Measurements from ENCODE around the gene STAT2.
"Not testable (repeated sequence)": the region's sequence is repeated elsewhere in the genome, so short reads cannot be mapped to it uniquely, and the experiment has no call there.

Gene STAT2

DNA sequence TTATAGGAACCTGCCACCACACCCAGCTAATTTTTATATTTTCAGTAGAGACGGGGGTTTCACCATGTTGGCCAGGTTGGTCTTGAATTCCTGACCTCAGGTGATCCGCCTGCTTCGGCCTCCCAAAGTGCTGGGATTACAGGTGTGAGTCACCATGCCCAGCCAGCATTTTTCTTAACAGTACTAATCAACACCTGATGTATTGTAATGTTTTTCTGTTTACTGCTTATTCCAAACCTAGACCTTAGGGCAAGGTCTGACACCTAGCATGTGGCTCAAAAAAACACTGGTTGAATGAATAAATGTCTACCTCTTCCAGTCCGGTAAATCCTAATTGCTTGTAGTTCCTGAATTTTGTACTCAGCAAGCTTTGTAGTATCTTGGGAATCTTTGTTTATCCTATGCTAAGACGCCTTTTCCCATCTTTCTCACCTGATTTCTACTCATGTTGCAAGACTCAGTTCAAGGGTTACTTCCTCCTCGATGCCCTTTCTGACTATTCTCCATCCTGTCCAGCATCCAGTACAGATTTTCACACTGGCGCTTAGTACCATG, 28.9 kb downstream of the STAT2 start:
- DNase-seq (ENCODE audit: low spot score): no peak

DNA sequence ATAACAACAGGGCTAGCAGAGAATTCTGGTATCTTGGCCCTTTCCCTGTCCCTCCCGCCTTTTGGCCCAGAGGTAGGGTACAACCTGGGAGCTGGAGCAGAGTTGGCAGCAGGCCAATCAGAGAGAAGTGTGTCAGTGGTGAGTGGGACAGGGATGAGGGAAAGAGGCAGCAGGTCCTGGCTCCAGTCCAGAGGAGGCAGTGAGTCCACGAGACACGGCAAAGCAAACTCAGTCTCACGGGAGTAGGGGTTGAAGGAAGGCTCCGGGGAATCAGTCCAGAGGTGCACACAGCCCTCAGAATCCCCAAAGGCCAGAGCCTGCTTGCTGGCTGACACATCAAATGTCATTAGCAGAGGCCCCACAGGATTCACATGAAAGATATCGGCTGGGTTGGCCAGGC, 33.4 kb downstream of the STAT2 start:
- no peak for DNase-seq (ENCODE audit: low spot score)

DNA sequence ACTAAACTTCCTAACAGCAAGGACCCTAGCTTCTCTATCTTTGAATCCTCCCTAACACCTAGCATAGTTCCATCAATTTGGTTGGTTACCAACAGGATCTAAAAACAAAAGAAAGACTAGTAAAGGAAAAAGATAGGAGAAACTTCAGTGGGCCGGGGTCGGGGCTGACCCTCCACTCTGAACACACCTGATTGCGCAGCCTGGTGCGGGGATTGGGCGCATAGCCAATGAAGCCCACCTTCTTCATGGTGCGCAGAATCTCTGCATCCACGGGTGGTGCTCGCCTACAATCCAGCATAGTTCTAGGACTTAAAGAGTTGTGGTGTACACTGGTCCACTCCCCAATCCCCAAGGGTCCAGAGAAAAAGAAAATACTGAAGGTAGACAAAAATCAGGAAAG, 33.8 kb downstream of the STAT2 start:
- no peak for DNase-seq (ENCODE audit: low spot score)

DNA sequence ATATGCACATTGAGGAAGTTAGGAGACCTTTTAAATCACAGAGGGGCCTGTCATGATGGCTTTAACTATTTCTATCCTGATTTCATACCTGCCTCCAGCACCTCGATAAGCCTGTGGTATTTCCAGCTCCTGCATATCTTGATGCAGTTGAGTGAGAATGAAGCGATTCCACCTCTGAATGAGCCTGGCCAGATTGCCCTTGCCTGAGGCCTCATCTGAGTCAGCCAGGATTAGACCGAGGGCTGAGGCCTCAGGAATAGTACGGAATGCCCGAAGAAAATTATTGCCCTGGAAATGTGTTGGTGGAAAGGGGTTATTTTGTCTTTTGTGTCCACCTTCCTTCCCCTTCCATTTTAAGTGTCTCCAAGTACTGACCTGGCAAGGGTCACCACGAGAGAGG, 35.7 kb downstream of the STAT2 start:
- DNase-seq (ENCODE audit: low spot score): no peak

DNA sequence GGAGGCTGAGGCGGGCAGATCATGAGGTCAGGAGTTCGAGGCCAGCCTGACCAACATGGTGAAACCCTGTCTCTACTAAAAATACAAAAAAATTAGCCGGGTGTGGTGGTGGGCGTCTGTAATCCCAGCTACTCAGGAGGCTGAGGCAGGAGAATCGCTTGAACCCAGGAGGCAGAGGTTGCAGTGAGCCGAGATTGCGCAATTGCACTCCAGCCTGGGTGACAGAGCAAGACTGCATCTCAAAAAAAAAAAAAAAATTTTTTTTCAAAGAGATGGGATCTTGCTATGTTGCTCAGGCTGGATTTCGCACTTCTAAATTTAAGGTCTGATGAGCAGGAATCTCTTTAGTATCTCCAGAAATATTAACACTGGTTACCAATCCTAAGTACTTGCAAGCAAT, 38.3 kb downstream of the STAT2 start:
- not testable (repeated sequence) for DNase-seq (ENCODE audit: low spot score)

DNA sequence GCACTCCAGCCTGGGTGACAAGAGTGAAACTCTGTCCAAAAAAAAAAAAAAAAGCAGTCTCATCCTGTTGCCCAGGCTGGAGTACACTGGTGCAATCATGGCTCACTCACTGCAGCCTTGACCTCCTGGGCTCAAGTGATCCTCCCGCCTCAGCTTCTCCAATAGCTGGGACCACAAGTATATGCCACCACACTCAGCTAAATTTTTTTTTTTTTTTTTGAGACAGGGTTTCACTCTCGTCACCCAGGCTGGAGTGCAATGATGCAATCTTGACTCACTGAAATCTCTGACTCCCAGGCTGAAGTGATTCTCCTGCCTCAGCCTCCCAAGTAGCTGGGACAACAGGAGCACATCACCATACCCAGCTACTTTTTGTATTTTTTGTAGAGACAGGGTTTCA, 38.9 kb downstream of the STAT2 start:
- no peak for DNase-seq (ENCODE audit: low spot score)

DNA sequence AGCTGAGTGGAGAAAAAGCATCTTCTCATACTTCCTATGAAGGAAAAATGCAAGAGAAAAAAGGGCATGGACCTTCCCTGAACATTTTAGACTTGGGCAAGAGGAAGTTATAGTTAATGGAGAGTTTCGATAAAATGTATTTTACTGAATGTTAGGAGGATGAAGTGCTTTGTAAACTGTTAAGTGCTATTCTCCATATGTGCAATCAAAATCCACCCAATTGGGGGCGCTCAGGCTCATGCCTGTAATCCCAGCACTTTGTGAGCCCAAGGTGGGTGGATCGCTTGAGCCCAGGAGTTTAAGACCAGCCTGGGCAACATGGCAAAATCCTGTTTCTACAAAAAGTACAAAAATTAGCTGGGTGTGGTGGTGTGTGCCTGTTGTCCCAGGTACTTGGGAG, 42.2 kb downstream of the STAT2 start:
- DNase-seq (ENCODE audit: low spot score): no peak

DNA sequence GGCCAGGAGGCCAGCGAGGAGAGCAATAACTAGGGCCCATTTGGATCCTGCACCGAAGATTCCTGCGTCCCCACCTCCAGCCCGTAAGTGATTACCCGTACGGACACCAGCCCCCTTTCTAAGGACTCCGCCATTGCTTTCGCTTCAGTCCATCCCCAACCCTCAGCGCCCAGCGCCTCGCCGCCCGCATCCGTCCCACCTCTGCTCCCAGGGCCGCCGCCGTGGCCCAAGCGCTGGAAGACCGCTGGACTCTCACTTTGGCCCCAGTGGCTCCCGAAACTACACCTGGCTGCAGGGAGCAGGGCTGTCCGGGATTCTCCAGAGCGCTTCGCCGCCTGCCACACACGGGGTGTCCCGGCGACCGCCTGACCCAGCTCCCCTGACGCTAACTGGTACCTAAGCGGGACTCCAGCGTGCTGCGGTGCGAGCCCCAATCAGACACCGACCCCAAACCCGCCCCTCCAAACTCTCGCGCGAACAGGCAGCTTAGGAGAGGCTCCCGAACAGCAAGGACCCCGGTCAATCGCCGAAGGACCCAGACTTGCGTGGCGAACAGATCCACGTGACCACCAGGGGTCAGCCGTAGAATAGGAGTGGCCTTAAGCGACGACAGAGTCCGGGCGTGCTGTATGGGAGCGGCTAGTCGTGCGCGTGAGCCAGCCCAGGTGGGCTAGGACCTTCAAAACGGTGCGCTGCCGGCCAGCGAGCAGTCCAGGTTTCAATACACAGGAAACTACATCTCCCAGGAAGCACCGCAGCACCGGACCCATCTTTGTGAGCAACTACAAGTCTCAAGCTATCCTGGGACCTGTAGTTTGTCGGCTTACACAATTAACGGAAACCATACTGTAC, 44.1 kb downstream of the STAT2 start, which contains the start of gene CNPY2:
Gene CNPY2 (minus strand): TSS at position 367 of the 852 bp plus-strand sequence. CDS start 771 bp downstream, outside the sequence.
- DNase-seq (ENCODE audit: low spot score): peak; percentile 99

DNA sequence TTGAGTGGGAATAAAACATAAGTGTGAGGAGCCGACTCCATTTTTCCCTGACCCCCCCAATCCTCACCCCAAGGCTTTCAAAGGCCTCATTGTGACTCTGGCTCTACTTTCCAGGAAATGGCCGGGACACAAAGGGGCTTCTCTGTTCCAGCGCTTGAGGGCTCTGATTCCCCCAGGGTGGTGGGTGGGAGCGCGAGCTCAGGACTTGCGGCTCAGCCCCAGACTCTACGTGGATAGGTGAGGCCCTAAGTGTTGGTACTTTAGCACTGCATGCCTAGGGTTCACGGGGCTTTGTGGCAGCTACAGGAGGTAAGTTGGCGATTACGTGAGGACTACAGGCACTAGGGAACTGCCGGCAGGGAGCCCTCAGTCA, 44.7 kb downstream of the STAT2 start:
- DNase-seq (ENCODE audit: low spot score): peak; percentile 72

DNA sequence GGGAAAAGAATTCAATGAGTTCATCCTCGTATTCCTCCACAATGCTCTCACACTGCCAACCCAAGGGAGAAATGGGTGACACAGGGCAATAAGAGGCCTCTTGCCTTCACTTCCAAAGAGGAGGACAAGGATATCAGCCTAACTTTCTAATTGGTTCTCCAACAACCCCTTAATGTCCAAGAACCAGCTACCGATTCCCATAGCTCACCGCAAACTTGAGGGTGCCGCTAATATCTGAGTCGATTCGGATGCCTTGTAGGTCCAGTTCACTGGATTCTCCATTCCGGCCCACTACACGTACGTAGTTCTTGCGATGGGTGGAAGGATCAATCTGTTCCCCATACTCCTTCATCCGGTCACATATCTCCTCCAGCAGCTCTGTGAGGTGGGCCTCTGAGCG, 48.9 kb downstream of the STAT2 start:
- no peak for DNase-seq (ENCODE audit: low spot score)

DNA sequence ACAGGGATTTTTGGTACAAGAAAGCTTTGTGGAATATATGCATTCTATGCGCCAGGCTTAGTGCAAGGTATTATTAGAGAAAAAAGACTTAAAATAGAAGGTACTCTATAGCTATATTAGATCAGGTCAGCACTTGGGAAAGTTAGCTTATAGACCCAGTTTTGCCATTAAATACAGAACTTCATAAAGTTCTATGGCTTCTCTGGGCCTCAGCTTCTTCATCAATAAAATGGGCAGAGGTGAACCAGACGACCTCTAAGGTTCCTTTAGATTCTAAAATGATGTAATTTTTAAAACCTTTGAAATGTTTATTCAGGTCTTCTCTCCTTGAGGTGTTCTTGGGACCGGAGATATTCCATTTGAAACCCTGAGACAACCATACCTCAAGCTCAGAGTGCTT, 51.2 kb downstream of the STAT2 start:
- DNase-seq (ENCODE audit: low spot score): no peak

DNA sequence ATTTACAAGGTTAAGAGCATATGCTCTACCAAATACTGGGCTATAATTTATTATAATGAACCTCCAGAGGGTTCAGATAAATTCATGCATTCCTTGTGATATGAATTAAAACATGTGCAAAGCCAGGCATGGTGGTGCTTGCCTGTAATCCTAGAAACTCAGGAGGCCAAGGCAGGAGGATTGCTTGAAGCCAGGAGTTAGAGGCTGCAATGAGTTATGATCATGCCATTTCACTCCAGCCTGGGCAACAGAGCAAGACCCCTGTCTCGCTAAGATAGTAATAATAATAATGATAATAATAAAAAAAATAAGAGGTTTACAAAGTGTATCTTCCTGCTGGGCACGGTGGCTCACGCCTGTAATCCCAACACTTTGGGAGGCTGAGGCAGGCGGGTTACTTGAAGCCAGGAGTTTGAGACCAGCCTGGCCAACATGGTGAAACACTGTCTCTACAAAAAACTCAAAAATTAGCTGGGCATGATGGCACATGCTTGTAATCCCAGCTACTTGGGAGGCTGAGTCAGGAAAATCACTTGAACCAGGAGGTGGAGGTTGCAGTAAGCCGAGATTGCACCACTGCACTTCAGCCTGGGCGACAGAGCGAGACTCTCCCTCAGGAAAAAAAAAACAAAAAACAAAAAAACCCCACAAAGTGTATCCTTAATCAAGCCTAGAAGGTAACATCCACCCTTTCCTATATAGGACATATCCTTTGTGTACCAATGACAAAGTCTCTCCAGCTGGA, 52.5 kb downstream of the STAT2 start:
- DNase-seq (ENCODE audit: low spot score): no peak

DNA sequence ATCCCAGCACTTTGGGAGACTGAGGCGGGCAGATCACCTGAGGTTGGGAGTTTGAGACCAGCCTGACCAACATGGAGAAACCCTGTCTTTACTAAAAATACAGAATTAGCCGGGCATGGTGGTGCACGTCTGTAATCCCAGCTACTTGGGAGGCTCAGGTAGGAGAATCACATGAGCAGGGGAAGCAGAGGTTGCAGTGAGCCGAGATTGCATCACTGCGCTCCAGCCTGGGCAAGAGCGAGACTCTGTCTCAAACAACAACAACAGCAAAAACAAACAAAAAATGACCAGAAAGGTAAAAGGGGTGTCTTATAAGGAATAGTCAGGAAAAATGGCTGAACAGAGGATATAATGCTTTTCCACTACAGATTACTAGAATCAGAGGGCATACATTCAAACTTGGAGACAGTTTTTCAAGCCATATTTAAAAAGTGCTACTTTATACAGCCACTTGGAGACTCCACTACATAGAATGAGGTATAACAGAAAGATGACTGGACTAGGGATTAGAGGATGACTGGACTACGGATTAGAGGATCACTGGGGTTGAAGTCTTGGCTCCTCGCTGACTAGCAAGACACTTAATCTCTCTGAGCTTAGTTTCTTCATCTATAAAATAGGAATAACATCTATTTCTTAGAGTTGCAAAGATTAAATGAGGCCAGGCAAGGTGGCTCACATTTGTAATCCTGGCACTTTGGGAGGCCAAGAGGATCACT, 54.9 kb downstream of the STAT2 start:
- DNase-seq (ENCODE audit: low spot score): no peak

DNA sequence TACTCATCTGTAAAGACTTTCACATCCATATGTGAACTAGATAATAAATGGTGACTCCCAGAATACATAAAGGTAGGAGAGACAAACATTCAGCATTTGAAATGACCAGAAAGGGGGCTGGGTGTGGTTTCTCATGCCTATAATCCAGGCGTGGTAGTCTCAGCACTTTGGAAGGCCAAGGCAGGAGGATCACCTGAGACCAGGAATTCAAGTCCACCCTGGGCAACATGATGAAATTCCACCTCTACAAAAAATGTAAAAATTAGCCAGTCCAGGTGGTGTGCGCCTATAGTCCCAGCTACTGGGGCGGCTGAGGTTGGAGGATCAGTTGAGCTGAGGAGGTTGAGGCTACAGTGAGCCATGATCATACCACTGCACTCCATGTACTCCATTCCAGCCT, 55.6 kb downstream of the STAT2 start:
- DNase-seq (ENCODE audit: low spot score): no peak

DNA sequence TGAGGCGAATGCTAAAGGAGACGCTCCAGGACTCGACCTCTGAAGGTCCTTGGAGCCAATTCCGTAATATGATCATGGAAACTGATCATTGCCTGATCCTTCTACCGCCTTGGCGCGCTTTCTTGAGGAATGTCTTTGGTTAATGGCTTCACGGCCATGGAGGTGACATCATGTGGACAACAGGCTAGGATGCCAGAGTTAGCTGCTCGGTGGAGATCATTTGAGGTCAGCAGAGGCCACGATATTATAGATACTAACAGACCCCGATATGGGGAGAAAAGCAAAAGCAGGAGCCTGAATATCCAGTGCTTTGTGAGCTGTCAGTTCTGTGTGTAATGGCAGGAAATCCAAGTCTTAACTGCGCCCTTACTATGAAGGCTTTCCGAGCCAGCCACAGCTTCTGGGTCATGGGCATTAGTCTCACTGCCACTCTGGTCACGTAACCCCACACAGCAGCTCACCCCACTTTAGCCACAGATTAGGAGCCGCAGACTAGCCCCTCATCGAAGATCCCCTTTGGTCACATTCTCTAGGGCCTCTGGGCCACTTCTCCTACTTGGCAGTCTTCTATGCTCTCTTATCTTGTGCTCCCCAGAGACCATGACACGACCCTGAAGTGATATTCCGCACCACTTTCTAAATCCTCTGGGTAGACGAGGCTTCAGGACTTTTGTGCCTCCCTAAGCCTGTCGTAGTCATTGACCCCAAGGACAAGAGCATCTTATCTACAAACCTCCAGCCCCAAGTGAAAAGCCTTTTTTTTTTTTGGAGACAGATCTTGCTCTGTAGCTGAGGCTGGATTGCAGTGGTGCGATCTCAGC, 59.1 kb downstream of the STAT2 start:
- DNase-seq (ENCODE audit: low spot score): no peak

DNA sequence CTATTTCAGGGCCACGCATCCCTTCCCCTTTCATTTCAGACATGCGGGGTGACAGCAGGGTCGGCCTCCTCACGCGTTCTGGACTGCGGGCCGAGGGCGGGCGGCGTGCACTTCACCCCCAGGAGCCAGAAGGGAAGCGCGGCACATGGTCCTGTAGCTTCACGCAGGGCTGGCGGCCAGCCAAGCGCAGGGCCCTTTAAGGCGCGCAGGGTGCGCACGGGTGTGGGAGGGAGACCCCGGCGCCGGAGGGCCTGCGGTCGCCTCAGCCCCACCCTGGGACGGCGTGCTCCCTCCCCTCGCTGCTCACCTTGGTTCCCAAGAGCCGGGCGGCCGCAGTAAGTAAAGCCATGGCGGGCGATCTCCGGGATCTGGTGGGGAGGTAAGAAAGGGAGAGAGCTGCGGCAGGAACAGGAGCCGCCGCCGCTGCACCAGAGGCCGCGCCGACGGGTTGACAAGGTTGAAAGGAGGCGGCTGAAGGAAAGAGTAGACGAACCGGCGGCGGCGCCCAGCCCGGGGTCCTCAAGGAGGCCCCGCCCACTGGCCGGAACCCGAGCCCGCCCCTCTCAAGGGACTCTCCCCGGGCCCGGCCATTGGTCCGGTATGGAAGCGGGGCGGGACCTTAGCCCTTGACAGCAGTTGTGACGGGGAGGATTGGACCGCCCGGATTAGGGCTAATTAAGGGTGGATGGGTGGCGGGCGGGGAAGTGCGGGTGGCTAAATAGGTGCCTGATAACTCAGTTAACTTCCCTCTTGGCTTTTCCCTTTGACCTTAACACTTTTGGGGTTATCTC, 59.9 kb downstream of the STAT2 start, which contains the start of gene CS:
Gene CS (minus strand): TSS at position 478 of the 791 bp plus-strand sequence. CDS start 129 bp downstream, at position 349.
- peak; percentile 100 for DNase-seq (ENCODE audit: low spot score)

DNA sequence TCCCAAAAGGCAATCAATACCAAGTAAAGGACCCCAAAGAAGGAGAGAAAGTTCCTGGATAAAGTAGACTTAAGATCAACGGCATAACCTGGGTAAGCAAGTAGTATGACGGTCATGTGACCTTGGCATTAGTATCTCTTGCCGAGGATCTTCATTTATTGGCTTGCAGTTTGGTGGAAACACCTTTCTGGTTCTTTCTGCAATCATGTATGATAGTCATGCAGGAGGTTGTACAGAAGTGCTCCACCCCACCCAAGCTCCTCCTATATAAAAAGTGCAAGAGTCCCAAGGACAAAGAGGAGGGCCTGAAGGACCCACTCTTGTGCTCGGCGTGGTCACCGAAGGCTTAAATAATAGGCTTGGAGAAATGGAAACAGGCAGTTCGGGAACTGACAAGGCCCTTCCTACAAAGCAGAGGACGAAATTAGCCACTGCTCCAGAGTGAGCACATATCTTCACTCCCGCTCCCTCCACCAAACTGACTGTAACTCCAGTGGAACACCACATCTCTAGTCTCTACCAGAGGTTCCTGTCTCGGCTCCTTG, 60.5 kb downstream of the STAT2 start:
- DNase-seq (ENCODE audit: low spot score): peak; percentile 50

DNA sequence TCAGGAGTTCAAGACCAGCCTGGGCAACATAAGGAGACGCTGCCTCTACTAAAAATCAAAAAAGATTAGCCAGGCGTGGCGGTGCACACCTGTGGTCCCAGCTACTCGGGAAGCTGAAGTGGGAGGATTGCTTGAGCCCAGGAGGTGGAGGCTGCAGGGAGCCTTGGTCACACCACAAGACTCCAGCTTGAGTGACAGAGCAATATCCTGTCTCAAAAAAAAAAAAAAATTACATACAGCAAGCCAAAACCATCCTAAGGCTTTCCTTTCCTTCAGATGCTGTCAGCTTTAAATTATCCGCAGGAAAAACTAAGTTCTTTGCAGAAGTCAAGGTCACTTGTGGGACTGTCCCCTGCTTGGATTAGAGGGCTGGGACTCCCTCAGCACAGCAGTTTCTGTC, 61.1 kb downstream of the STAT2 start:
- DNase-seq (ENCODE audit: low spot score): no peak

DNA sequence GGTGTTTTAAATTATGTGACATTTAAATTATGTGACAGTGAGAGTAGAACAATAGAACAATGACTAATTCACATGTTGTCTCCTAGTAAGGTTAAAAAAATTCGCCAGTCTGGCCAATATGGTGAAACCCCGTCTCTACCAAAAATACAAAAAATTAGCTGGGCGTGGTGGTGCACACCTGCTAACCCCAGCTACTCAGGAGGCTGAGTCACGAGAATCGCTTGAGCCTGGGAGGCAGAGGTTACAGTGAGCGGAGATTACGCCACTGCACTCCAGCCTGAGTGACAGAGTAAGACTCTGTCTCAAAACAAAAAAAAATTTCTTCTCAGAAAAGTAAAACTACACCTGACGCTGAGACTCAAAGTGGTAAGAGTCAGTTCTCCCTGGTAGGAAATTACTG, 62.5 kb downstream of the STAT2 start:
- DNase-seq (ENCODE audit: low spot score): no peak

DNA sequence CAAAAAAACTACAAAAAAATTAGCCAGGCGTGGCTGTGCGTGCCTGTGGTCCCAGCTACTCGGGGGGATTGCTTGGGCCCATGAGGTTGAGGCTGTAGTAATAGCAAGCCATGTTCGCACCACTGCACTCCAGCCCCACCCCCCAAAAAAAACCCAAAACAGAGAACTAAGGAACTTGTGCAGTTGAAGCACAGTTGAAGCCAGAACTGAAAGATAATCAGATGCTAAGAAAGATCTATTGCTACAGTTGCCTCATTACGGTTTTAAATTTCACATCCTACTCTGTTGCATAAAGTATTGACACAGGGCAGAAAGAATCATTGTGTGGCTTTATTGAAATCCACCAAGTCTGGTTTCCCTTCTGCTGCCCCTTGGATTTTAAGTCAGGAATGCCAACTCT, 63.6 kb downstream of the STAT2 start:
- DNase-seq (ENCODE audit: low spot score): no peak
